MCF 10A (cell line): ENCODE measurements around the gene FTL. TPM values are rescaled to one million over a fixed set of nuclear protein-coding genes. Genes with fewer than 3 reads are reported as not detected.

ENCODE experiments used
- BruUV-seq: library from RNA; stranded (reverse); fragments of 400-500 nt; replicated peaks from 2 replicates; lab custom pipeline; 2021; lab: Mats Ljungman, UMichigan
- CTCF ChIA-PET: fragments of 300-600 bp; sonication (Branson Sonifier 250); formaldehyde crosslinking; extraction: SDS; loops from one replicate; lab custom pipeline; 2021; ENCODE audit warnings: antibody characterized with exemption, inconsistent platforms; lab: Yijun Ruan, JAX
- POLR2A ChIA-PET: fragments of 300-600, 350-650 bp; sonication (Branson Sonifier 250); formaldehyde crosslinking; extraction: SDS; loops from one replicate; lab custom pipeline; 2020; ENCODE audit warnings: antibody characterized with exemption, inconsistent platforms; lab: Yijun Ruan, JAX
- DNase-seq: peaks from one replicate; pipeline ENCODE4 v3.0.0-alpha.2; 2018; ENCODE audit not compliant: unreplicated experiment
- H3K27ac Mint-ChIP-seq: one replicate; pipeline ENCODE4 v1.8.0; 2022; ENCODE audit warnings: mild to moderate bottlenecking, low read depth, mixed read lengths; ENCODE audit not compliant: unreplicated experiment
- H3K27me3 Mint-ChIP-seq: one replicate; pipeline ENCODE4 v1.8.0; 2022; ENCODE audit warnings: mixed read lengths; ENCODE audit not compliant: insufficient read depth, unreplicated experiment
- H3K36me3 Mint-ChIP-seq: one replicate; pipeline ENCODE4 v1.8.0; 2022; ENCODE audit warnings: mild to moderate bottlenecking, moderate library complexity, mixed read lengths; ENCODE audit not compliant: insufficient read depth, unreplicated experiment
- H3K4me1 Mint-ChIP-seq: one replicate; pipeline ENCODE4 v1.8.0; 2022; ENCODE audit warnings: mixed read lengths; ENCODE audit not compliant: insufficient read depth, unreplicated experiment
- H3K4me3 Mint-ChIP-seq: one replicate; pipeline ENCODE4 v1.8.0; 2022; ENCODE audit warnings: mild to moderate bottlenecking, moderate library complexity, mixed read lengths; ENCODE audit not compliant: unreplicated experiment
- H3K9me3 Mint-ChIP-seq: one replicate; pipeline ENCODE4 v1.8.0; 2022; ENCODE audit warnings: mixed read lengths; ENCODE audit not compliant: unreplicated experiment
- intact Hi-C: fragments of 100-400 bp; cut with micrococcal nuclease; formaldehyde crosslinking; loops from 2 replicates; pipeline ENCODE4 v1.14.1; 2022
- total RNA-seq: library from RNA; stranded (reverse); gene quantifications from 2 replicates; pipeline ENCODE4 v1.2.3, GENCODE V29; 2022
- TF ChIP-seq, protein P1 (sequence below): fragments of 200-600 bp; IDR thresholded peaks from one replicate; pipeline ENCODE4 v1.8.0; 2022; ENCODE audit warnings: antibody characterized with exemption, mild to moderate bottlenecking; ENCODE audit not compliant: unreplicated experiment

The FTL gene
- total RNA-seq, 1 experiment from 2014 or later = 275 TPM

DNA sequence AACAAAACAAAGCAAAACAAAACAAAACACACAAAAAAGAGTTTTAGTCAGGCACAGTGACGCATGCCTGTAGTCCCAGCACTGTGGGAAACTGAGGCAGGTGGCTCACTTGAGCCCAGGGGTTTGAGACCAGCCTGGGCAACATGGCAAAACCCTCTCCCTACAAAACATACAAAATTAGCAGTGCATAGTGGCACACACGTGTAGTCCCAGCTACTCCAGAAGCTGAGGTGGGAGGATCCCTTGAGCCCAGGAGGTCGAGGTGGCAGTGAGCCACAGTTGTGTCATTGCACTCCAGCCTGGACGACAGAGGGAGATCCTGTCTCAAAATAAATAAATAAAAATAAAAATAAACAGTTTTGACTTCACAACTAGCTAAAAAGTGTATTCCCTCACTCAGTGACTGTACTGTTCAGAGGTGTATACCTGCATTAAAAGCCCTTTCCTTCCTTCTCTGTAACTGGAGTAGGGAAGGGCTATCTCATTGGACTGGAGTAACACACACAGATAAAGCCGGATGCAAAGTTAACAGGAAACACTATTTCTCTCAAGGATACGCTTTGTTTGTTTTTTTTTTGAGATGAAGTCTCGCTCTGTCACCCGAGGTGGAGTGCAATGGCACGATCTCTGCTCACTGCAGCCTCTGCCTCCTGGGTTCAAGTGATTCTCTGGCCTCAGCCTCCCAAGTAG lies 14.1 kb upstream of the FTL start:
- DNase-seq = no peak
- ChIA-PET POLR2A (interaction anchor here (1.3 to 4.3 kb wide), 2 partner anchors 43 to 77 kb away, joined by 3 to 39 read pairs; partner anchors contain the start of genes PPP1R15A and RUVBL2), CTCF (interaction anchor here (0.5 kb wide), 1 partner anchor 9 kb away, joined by 4 read pairs; no protein-coding TSS in a partner anchor)
- no peak overlapping the region for H3K4me3 Mint-ChIP-seq
- peaks cover 6% of the 10 kb centered on the region for H3K36me3 Mint-ChIP-seq
- no peak overlapping the region for H3K27ac Mint-ChIP-seq
- H3K4me1 Mint-ChIP-seq = peaks cover 4% of the 10 kb centered on the region
- no peaks in the 10 kb centered on the region for H3K27me3 Mint-ChIP-seq
- TF ChIP-seq, protein P1, sequence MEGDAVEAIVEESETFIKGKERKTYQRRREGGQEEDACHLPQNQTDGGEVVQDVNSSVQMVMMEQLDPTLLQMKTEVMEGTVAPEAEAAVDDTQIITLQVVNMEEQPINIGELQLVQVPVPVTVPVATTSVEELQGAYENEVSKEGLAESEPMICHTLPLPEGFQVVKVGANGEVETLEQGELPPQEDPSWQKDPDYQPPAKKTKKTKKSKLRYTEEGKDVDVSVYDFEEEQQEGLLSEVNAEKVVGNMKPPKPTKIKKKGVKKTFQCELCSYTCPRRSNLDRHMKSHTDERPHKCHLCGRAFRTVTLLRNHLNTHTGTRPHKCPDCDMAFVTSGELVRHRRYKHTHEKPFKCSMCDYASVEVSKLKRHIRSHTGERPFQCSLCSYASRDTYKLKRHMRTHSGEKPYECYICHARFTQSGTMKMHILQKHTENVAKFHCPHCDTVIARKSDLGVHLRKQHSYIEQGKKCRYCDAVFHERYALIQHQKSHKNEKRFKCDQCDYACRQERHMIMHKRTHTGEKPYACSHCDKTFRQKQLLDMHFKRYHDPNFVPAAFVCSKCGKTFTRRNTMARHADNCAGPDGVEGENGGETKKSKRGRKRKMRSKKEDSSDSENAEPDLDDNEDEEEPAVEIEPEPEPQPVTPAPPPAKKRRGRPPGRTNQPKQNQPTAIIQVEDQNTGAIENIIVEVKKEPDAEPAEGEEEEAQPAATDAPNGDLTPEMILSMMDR = no peak
- intact Hi-C loops = loop anchor here (5.0 kb wide), 1 partner anchor 74 kb away; no protein-coding TSS in a partner anchor
- no peaks in the 10 kb centered on the region for H3K9me3 Mint-ChIP-seq
- BruUV-seq = no TSS peak

DNA sequence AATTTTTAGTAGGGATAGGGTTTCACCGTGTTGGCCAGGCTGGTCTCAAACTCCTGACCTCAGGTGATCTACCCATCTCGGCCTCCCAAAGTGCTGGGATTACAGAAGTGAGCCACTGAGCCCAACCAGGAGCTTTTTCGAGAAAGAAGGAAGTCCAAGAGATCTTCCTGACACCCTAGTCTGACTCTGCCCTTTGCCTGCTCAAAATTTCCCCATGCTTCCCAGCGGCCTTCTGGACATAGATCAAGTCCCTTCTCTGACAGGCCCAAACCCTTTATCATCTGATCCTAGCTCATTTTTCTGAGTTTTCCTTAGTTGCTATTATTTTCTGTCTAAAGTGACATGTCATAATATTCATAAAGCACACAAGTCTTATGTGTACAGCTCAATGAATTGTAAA lies 12.0 kb upstream of the FTL start:
- TF ChIP-seq, protein P1 = no peak
- ChIA-PET CTCF (interaction anchor here (0.5 to 1.5 kb wide), 5 partner anchors 9 to 357 kb away, joined by 3 read pairs; no protein-coding TSS in a partner anchor), POLR2A (interaction anchor here (0.8 to 4.3 kb wide), 3 partner anchors 13 to 79 kb away, joined by 3 to 39 read pairs (median 38); partner anchors contain the start of genes FTL, NUCB1 and PPP1R15A)
- Mint-ChIP-seq H3K4me3 (no peak overlapping the region), H3K36me3 (peaks cover 28% of the 10 kb centered on the region), H3K9me3 (no peaks in the 10 kb centered on the region), H3K27ac (no peak overlapping the region), H3K27me3 (no peaks in the 10 kb centered on the region), H3K4me1 (peaks cover 6% of the 10 kb centered on the region)
- no peak for DNase-seq
- BruUV-seq = no TSS peak
- intact Hi-C loops = loop anchor here (5.0 kb wide), 1 partner anchor 76 kb away; no protein-coding TSS in a partner anchor

DNA sequence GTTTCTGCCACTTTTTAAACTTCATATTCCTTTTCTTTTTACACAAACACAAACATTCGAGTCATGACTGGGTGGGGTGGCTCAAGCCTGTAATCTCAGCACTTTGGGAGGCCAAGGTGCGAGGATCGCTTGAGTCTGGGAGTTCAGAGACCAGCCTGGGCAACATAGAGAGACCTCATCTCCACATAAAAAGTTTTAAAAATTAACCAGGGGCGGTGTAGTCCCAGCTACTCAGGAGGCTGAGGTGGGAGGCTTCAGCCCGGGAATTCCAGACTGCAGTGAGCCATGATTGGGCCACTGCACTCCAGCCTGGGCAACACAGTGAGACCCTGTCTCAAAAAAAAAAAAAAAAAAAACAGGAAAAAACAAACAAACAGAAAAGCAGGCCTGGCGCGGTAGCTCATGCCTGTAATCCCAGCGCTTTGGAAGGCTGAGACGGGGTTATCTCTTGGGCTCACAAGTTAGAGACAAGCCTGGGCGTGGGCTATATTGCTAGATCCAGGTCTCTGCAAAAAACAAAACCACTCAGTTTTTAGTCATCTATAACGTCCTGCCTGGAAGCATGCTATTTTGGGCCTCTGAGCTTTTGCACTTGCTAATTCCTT lies 11.0 kb upstream of the FTL start:
- intact Hi-C loops = loop anchor here (2.0 to 5.0 kb wide), 2 partner anchors 53 to 77 kb away; partner anchors contain the start of gene NUCB1
- TF ChIP-seq, protein P1 = no peak
- Mint-ChIP-seq H3K27ac (peak overlapping the region; percentile 83), H3K4me1 (peaks cover 6% of the 10 kb centered on the region), H3K27me3 (no peaks in the 10 kb centered on the region), H3K36me3 (peaks cover 37% of the 10 kb centered on the region), H3K4me3 (peak overlapping the region; percentile 81), H3K9me3 (no peaks in the 10 kb centered on the region)
- ChIA-PET CTCF (interaction anchor here (0.5 to 1.5 kb wide), 5 partner anchors 8 to 169 kb away, joined by 3 to 6 read pairs (median 3); no protein-coding TSS in a partner anchor), POLR2A (interaction anchor here (0.6 to 4.3 kb wide), 8 partner anchors 12 to 308 kb away, joined by 3 to 39 read pairs (median 3); partner anchors contain the start of genes CA11, FTL and PPP1R15A)
- TSS peak; percentile 45 for BruUV-seq
- no peak for DNase-seq
